ENCODE measurements around the gene ANKFN1. TPM values are rescaled to one million over a fixed set of nuclear protein-coding genes. Genes with fewer than 3 reads are reported as not detected.

The ANKFN1 gene
- 0.97 and 1.2 TPM in 2 replicates for total RNA-seq

DNA sequence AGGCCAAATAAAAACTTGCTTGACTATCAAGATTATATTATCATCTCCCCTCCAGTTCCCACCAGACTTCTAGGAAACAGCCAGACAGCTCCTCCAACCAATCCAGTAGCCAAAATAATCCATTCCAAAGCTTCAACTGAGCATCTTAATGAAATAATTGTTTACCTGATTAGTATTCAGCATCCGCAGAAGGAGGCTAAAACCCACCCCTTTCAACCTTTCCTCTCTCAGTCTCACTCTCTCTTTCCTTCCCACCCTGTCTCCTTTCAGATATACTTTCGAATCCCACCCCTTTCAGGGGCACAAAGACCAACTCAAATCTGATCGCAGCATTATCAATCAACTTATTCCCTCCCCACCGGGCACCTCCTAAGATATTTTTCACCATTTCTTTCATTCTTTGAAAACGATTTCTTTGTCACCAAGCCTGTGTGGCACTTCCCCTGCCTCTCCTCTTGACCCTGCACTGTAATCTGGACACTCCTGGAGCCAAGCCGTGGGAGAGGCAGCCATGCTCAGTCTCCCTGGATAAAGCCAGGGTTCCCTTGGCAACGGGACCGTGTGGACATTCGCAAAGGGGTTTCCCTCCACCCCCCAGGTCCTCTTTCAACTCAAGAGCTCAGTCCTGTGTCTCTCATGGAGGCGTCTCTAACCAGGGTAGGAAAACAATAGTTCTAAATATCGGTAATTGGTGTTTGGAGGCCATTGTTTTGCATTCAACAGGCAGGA, at the start of gene ANKFN1:
ANKFN1 (plus strand) TSS at position 602 of the 729 bp plus-strand sequence. CDS start 59,193 bp downstream, outside the sequence.

Measured in epithelial cell of umbilical artery (primary cell).